Lower lobe of right lung (tissue), 2 donors: Measurements from ENCODE around the gene CACNA1F. TPM values are rescaled to one million over a fixed set of nuclear protein-coding genes. Genes with fewer than 3 reads are reported as not detected.

ENCODE experiments used
- ATAC-seq, 2 donors: fragments of 200-7000 bp; cut with Tn5 transposase; one replicate each; pipeline ENCODE4 v1.9.1; 2020 to 2022; ENCODE audit warnings: mild to moderate bottlenecking in 2 of 2, moderate library complexity in 2 of 2
- DNase-seq: peaks from one replicate; pipeline ENCODE4 v3.0.0-alpha.2; 2020
- H3K27ac ChIP-seq: fragments of 200-600 bp; one replicate; pipeline ENCODE4 v1.8.0; 2022
- H3K27me3 ChIP-seq: fragments of 200-600 bp; one replicate; pipeline ENCODE4 v1.8.0; 2022; ENCODE audit warnings: low read depth
- H3K36me3 ChIP-seq: fragments of 200-600 bp; one replicate; pipeline ENCODE4 v1.8.0; 2022; ENCODE audit warnings: mild to moderate bottlenecking
- H3K4me1 ChIP-seq: fragments of 200-600 bp; one replicate; pipeline ENCODE4 v1.8.0; 2022
- H3K4me3 ChIP-seq: fragments of 200-600 bp; one replicate; pipeline ENCODE4 v1.8.0; 2022; ENCODE audit warnings: mild to moderate bottlenecking
- H3K9me3 ChIP-seq: fragments of 200-600 bp; one replicate; pipeline ENCODE4 v1.8.0; 2022
- CTCF ChIP-seq: fragments of 200-600 bp; IDR thresholded peaks from one replicate; pipeline ENCODE4 v1.8.0; 2022; ENCODE audit warnings: antibody characterized with exemption, mild to moderate bottlenecking
- intact Hi-C: fragments of 100-400 bp; cut with DNase I; formaldehyde crosslinking; loops from one replicate; pipeline ENCODE4 v1.11.0; 2022
- total RNA-seq: library from RNA; stranded (reverse); fragmentation: NEBNext Ultra II Directional; extraction: Animal tissue kit (Norgen Biotek cat#: 25700); gene quantifications from one replicate; pipeline ENCODE4 v1.2.1, GENCODE V29; 2021
- donor health status: DM: no; HTN: yes; CAD: no; lungs with severe emphysema.

CACNA1F gene
- total RNA-seq, 1 donor from 2014 or later: 1.4 TPM

- ATAC-seq (no peak), DNase-seq (no peak)
- Histone ChIP-seq H3K9me3 (no peaks in the 10 kb centered on the region), H3K27me3 (no peaks in the 10 kb centered on the region), H3K27ac (no peak overlapping the region), H3K36me3 (no peaks in the 10 kb centered on the region), H3K4me1 (no peaks in the 10 kb centered on the region), H3K4me3 (no peak overlapping the region)
- no peak for TF ChIP-seq CTCF
- intact Hi-C loops: no loop called here
Measured at GRCh38 chrX:49214996-49215526, 18.1 kb downstream of the CACNA1F start.

- H3K4me3 ChIP-seq: no peak overlapping the region
- intact Hi-C loops: no loop called here
Measured at GRCh38 chrX:49214416-49214815, 18.7 kb downstream of the CACNA1F start.

GRCh38 chrX:49212861-49213260 lies 20.3 kb downstream of the CACNA1F start:
- Histone ChIP-seq H3K9me3 (no peaks in the 10 kb centered on the region), H3K4me3 (no peak overlapping the region), H3K4me1 (no peaks in the 10 kb centered on the region), H3K27ac (no peak overlapping the region), H3K36me3 (no peaks in the 10 kb centered on the region), H3K27me3 (no peaks in the 10 kb centered on the region)
- no peak for ATAC-seq
- DNase-seq: no peak
- intact Hi-C loops: no loop called here
- TF ChIP-seq CTCF: no peak

More at GRCh38 chrX:49214416-49214815, 18.7 kb downstream of the CACNA1F start:
- DNase-seq: no peak
- TF ChIP-seq CTCF: no peak
- Histone ChIP-seq H3K9me3 (no peaks in the 10 kb centered on the region), H3K27ac (no peak overlapping the region), H3K27me3 (no peaks in the 10 kb centered on the region), H3K4me1 (no peaks in the 10 kb centered on the region), H3K36me3 (no peaks in the 10 kb centered on the region)
- no peak for ATAC-seq

- Histone ChIP-seq H3K27ac (no peak overlapping the region), H3K4me3 (no peak overlapping the region), H3K4me1 (no peaks in the 10 kb centered on the region), H3K27me3 (no peaks in the 10 kb centered on the region), H3K9me3 (no peaks in the 10 kb centered on the region), H3K36me3 (no peaks in the 10 kb centered on the region)
- no peak for TF ChIP-seq CTCF
- intact Hi-C loops: no loop called here
- ATAC-seq: no peak
- no peak for DNase-seq
Measured at GRCh38 chrX:49212209-49212608, 20.9 kb downstream of the CACNA1F start.

GRCh38 chrX:49211074-49211473 lies 22.1 kb downstream of the CACNA1F start:
- Histone ChIP-seq H3K36me3 (no peaks in the 10 kb centered on the region), H3K27me3 (no peaks in the 10 kb centered on the region), H3K27ac (no peak overlapping the region), H3K4me3 (no peak overlapping the region), H3K4me1 (no peaks in the 10 kb centered on the region), H3K9me3 (no peaks in the 10 kb centered on the region)
- no peak for DNase-seq
- no peak for TF ChIP-seq CTCF
- intact Hi-C loops: no loop called here
- no peak for ATAC-seq

GRCh38 chrX:49210406-49210805 lies 22.7 kb downstream of the CACNA1F start:
- no peak for TF ChIP-seq CTCF
- Histone ChIP-seq H3K9me3 (no peaks in the 10 kb centered on the region), H3K36me3 (no peaks in the 10 kb centered on the region), H3K4me1 (no peaks in the 10 kb centered on the region), H3K4me3 (no peak overlapping the region), H3K27ac (no peak overlapping the region), H3K27me3 (no peaks in the 10 kb centered on the region)
- intact Hi-C loops: no loop called here
- DNase-seq (no peak), ATAC-seq (no peak)
